Measurements from ENCODE around the gene SVIL. TPM values are rescaled to one million over a fixed set of nuclear protein-coding genes. Genes with fewer than 3 reads are reported as not detected.

SVIL gene
- total RNA-seq, 1 donor from 2014 or later, result 25.1 TPM

GRCh38 chr10:29596356-29596755 lies 38.4 kb downstream of the SVIL start:
- no peak for DNase-seq (ENCODE audit: low spot score)
- no peaks in the 10 kb centered on the region for H3K36me3 ChIP-seq
- no peak overlapping the region for H3K4me3 ChIP-seq
- H3K79me2 ChIP-seq (ENCODE audit: low read depth), result no peaks in the 10 kb centered on the region
- no peaks in the 10 kb centered on the region for H3F3A ChIP-seq (ENCODE audit: low read depth)
- H3K9ac ChIP-seq, result no peak overlapping the region
- Mint-ChIP-seq H3K27ac (no peak overlapping the region), H3K9me3 (no peaks in the 10 kb centered on the region), H3K4me3 (no peak overlapping the region), H3K4me1 (peaks cover 14% of the 10 kb centered on the region), H3K27me3 (ENCODE audit: insufficient read depth, low read depth) (peaks cover 2% of the 10 kb centered on the region), H3K36me3 (no peaks in the 10 kb centered on the region)
- no peak overlapping the region for H3K27ac ChIP-seq
- H3K4me1 ChIP-seq, result no peaks in the 10 kb centered on the region
- peaks cover 8% of the 10 kb centered on the region for H4K20me1 ChIP-seq (ENCODE audit: low read depth)
- no peak overlapping the region for H3K4me2 ChIP-seq
- TF ChIP-seq EZH2 (IDR thresholded peaks at IDR 0.05) (no peak), EZH2phosphoT487 (IDR thresholded peaks at IDR 0.05) (no peak)
- H2AFZ ChIP-seq (replicated peaks), result no peak overlapping the region
- no peaks in the 10 kb centered on the region for H3K9me3 ChIP-seq (ENCODE audit: low read depth)
- no peaks in the 10 kb centered on the region for H3K27me3 ChIP-seq

- no peaks in the 10 kb centered on the region for H3K9me3 ChIP-seq (ENCODE audit: low read depth)
- H3K79me2 ChIP-seq (ENCODE audit: low read depth), result no peaks in the 10 kb centered on the region
- no peak for DNase-seq (ENCODE audit: low spot score)
- H3K4me1 ChIP-seq, result no peaks in the 10 kb centered on the region
- H3K4me1 Mint-ChIP-seq, result peaks cover 15% of the 10 kb centered on the region
- no peak overlapping the region for H3K4me3 Mint-ChIP-seq
- H3K36me3 Mint-ChIP-seq, result no peaks in the 10 kb centered on the region
- H3K27ac ChIP-seq, result no peak overlapping the region
- H3K27me3 Mint-ChIP-seq (ENCODE audit: insufficient read depth, low read depth), result peaks cover 2% of the 10 kb centered on the region
- no peaks in the 10 kb centered on the region for H3K9me3 Mint-ChIP-seq
- no peak overlapping the region for H3K27ac Mint-ChIP-seq
- no peak for TF ChIP-seq EZH2phosphoT487 (IDR thresholded peaks at IDR 0.05)
- peaks cover 13% of the 10 kb centered on the region for H4K20me1 ChIP-seq (ENCODE audit: low read depth)
- H3K36me3 ChIP-seq, result no peaks in the 10 kb centered on the region
- no peak overlapping the region for H2AFZ ChIP-seq (replicated peaks)
- no peaks in the 10 kb centered on the region for H3F3A ChIP-seq (ENCODE audit: low read depth)
- H3K4me3 ChIP-seq, result no peak overlapping the region
- no peak overlapping the region for H3K9ac ChIP-seq
- H3K4me2 ChIP-seq, result no peak overlapping the region
- H3K27me3 ChIP-seq, result no peaks in the 10 kb centered on the region
Observed at GRCh38 chr10:29595636-29596225, 39.0 kb downstream of the SVIL start.

GRCh38 chr10:29595146-29595545 lies 39.6 kb downstream of the SVIL start:
- Histone ChIP-seq H3K9ac (no peak overlapping the region), H3K9me3 (ENCODE audit: low read depth) (no peaks in the 10 kb centered on the region), H2AFZ (replicated peaks) (no peak overlapping the region), H3K79me2 (ENCODE audit: low read depth) (no peaks in the 10 kb centered on the region), H4K20me1 (ENCODE audit: low read depth) (peaks cover 18% of the 10 kb centered on the region), H3K4me2 (no peak overlapping the region), H3K36me3 (no peaks in the 10 kb centered on the region), H3K27me3 (no peaks in the 10 kb centered on the region), H3F3A (ENCODE audit: low read depth) (no peaks in the 10 kb centered on the region), H3K4me1 (peaks cover 5% of the 10 kb centered on the region), H3K4me3 (no peak overlapping the region), H3K27ac (no peak overlapping the region)
- H3K36me3 Mint-ChIP-seq, result no peaks in the 10 kb centered on the region
- H3K27ac Mint-ChIP-seq, result no peak overlapping the region
- peaks cover 2% of the 10 kb centered on the region for H3K27me3 Mint-ChIP-seq (ENCODE audit: insufficient read depth, low read depth)
- H3K4me1 Mint-ChIP-seq, result peaks cover 21% of the 10 kb centered on the region
- no peak for DNase-seq (ENCODE audit: low spot score)
- H3K4me3 Mint-ChIP-seq, result no peak overlapping the region
- no peak for TF ChIP-seq EZH2phosphoT487 (IDR thresholded peaks at IDR 0.05)
- TF ChIP-seq EZH2 (IDR thresholded peaks at IDR 0.05), result no peak
- TF ChIP-seq CTCF (IDR thresholded peaks at IDR 0.05), result no peak
- no peaks in the 10 kb centered on the region for H3K9me3 Mint-ChIP-seq

- TF ChIP-seq CTCF (IDR thresholded peaks at IDR 0.05) (no peak), EZH2phosphoT487 (IDR thresholded peaks at IDR 0.05) (no peak), EZH2 (IDR thresholded peaks at IDR 0.05) (no peak)
- no peak overlapping the region for H3K4me3 ChIP-seq
- no peak overlapping the region for H2AFZ ChIP-seq (replicated peaks)
- no peaks in the 10 kb centered on the region for H3K27me3 ChIP-seq
- no peaks in the 10 kb centered on the region for H3K79me2 ChIP-seq (ENCODE audit: low read depth)
- H3K9me3 Mint-ChIP-seq, result no peaks in the 10 kb centered on the region
- H3K27ac ChIP-seq, result no peak overlapping the region
- no peak overlapping the region for H3K4me3 Mint-ChIP-seq
- peaks cover 38% of the 10 kb centered on the region for H3K4me1 Mint-ChIP-seq
- H3K27me3 Mint-ChIP-seq (ENCODE audit: insufficient read depth, low read depth), result peaks cover 2% of the 10 kb centered on the region
- H3K36me3 ChIP-seq, result no peaks in the 10 kb centered on the region
- H3K4me2 ChIP-seq, result no peak overlapping the region
- H3K27ac Mint-ChIP-seq, result no peak overlapping the region
- peaks cover 2% of the 10 kb centered on the region for H3F3A ChIP-seq (ENCODE audit: low read depth)
- DNase-seq (ENCODE audit: low spot score), result no peak
- no peaks in the 10 kb centered on the region for H3K36me3 Mint-ChIP-seq
- no peaks in the 10 kb centered on the region for H3K9me3 ChIP-seq (ENCODE audit: low read depth)
- H4K20me1 ChIP-seq (ENCODE audit: low read depth), result peaks cover 46% of the 10 kb centered on the region
- no peak overlapping the region for H3K9ac ChIP-seq
- peaks cover 27% of the 10 kb centered on the region for H3K4me1 ChIP-seq
Observed at GRCh38 chr10:29591651-29591968, 43.2 kb downstream of the SVIL start.
